Peyer's patch (tissue), 4 donors: ENCODE data around the gene FBN1.

Experiments
- CTCF ChIP-seq, 6 experiments: fragments of 450-650 bp in 4 of 6; fragments of 200-600 bp in 2 of 6; sonication (generic) in 1 of 6; IDR thresholded peaks; one replicate each; pipeline ENCODE4 v1.5.1; 2017 to 2019; ENCODE audit warnings: antibody characterized with exemption in 6 of 6, mild to moderate bottlenecking in 3 of 6, moderate library complexity in 1 of 6
- POLR2A ChIP-seq, 2 donors: fragments of 450-650 bp; IDR thresholded peaks; one replicate each; pipeline ENCODE4 v1.5.1; 2017; ENCODE audit warnings: antibody characterized with exemption in 2 of 2, mild to moderate bottlenecking in 2 of 2, moderate library complexity in 2 of 2

GRCh38 chr15:48400086-48400485 is 245.4 kb downstream of the FBN1 start:
- TF ChIP-seq CTCF (IDR thresholded peaks at IDR 0.05): no peak
- TF ChIP-seq POLR2A (IDR thresholded peaks at IDR 0.05): no peak
